Activated B cell treated with CpG ODN at 0.5 μM for 24 hours (primary cell): ENCODE data around the gene SNTB2. TPM values are rescaled to one million over a fixed set of nuclear protein-coding genes. Genes with fewer than 3 reads are reported as not detected.

Source experiments
- ATAC-seq: fragments of 200-7000 bp; cut with Tn5 transposase; one replicate; pipeline ENCODE4 v1.10.0; 2021; ENCODE audit warnings: low read depth, mild to moderate bottlenecking, moderate library complexity
- CTCF ChIA-PET: fragments of 350-600 bp; sonication (Branson Sonifier 250); formaldehyde crosslinking; loops from one replicate; lab custom pipeline; 2021; ENCODE audit warnings: antibody characterized with exemption; lab: Charles Lee
- POLR2A ChIA-PET: fragments of 350-600 bp; sonication (Branson Sonifier 250); formaldehyde crosslinking; loops from one replicate; lab custom pipeline; 2021; ENCODE audit warnings: antibody characterized with exemption; lab: Charles Lee
- DNase-seq: peaks from one replicate; pipeline ENCODE4 v3.0.0; 2022
- H3K27ac Mint-ChIP-seq: one replicate; pipeline ENCODE4 v1.8.0; 2020; ENCODE audit warnings: mixed read lengths
- H3K27me3 Mint-ChIP-seq: one replicate; pipeline ENCODE4 v1.8.0; 2021; ENCODE audit warnings: mixed read lengths
- H3K36me3 Mint-ChIP-seq: one replicate; pipeline ENCODE4 v1.8.0; 2021; ENCODE audit warnings: low read depth, mixed read lengths
- H3K4me1 Mint-ChIP-seq: one replicate; pipeline ENCODE4 v1.8.0; 2021; ENCODE audit warnings: mixed read lengths
- H3K4me3 Mint-ChIP-seq: one replicate; pipeline ENCODE4 v1.8.0; 2020; ENCODE audit warnings: mild to moderate bottlenecking, mixed read lengths
- H3K9me3 Mint-ChIP-seq: one replicate; pipeline ENCODE4 v1.8.0; 2020; ENCODE audit warnings: mixed read lengths
- CTCF ChIP-seq: fragments of 200-600 bp; IDR thresholded peaks from one replicate; pipeline ENCODE4 v1.8.0; 2022; ENCODE audit warnings: antibody characterized with exemption, mild to moderate bottlenecking
- intact Hi-C: fragments of 100-400 bp; cut with micrococcal nuclease; formaldehyde crosslinking; loops from one replicate; pipeline ENCODE4 v1.15.1; 2024
- total RNA-seq: library from RNA; stranded (reverse); gene quantifications from 2 replicates; pipeline ENCODE4 v1.2.3, GENCODE V29; 2022

SNTB2 gene
- total RNA-seq, 1 donor from 2014 or later: 7.7 TPM

- H3K27ac Mint-ChIP-seq: no peak overlapping the region
- ChIA-PET POLR2A (interaction anchor here (0.6 to 1.2 kb wide), 3 partner anchors 12 to 52 kb away, joined by 3 to 4 read pairs (median 3); no protein-coding TSS in a partner anchor), CTCF (no interaction called here)
- ATAC-seq (no peak), DNase-seq (no peak)
- no peaks in the 10 kb centered on the region for H3K27me3 Mint-ChIP-seq
- peaks cover 26% of the 10 kb centered on the region for H3K4me1 Mint-ChIP-seq
- TF ChIP-seq CTCF: no peak
- no peaks in the 10 kb centered on the region for H3K9me3 Mint-ChIP-seq
- intact Hi-C loops: no loop called here
- H3K4me3 Mint-ChIP-seq: no peak overlapping the region
- H3K36me3 Mint-ChIP-seq: peaks cover 84% of the 10 kb centered on the region
Measured at GRCh38 chr16:69324013-69324531, 137.1 kb downstream of the SNTB2 start.

- Mint-ChIP-seq H3K4me1 (peaks cover 33% of the 10 kb centered on the region), H3K4me3 (no peak overlapping the region), H3K9me3 (no peaks in the 10 kb centered on the region), H3K27ac (no peak overlapping the region), H3K27me3 (no peaks in the 10 kb centered on the region), H3K36me3 (peaks cover 80% of the 10 kb centered on the region)
- intact Hi-C loops: no loop called here
- no peak for DNase-seq
- no peak for TF ChIP-seq CTCF
- CTCF ChIA-PET: no interaction called here
- POLR2A ChIA-PET: interaction anchor here (0.7 to 1.2 kb wide), 3 partner anchors 51 to 933 kb away, joined by 3 to 5 read pairs (median 5); no protein-coding TSS in a partner anchor
- ATAC-seq: no peak
Measured at GRCh38 chr16:69324585-69325253, 137.8 kb downstream of the SNTB2 start.

- Mint-ChIP-seq H3K27ac (no peak overlapping the region), H3K4me1 (peaks cover 34% of the 10 kb centered on the region), H3K36me3 (peaks cover 74% of the 10 kb centered on the region), H3K27me3 (no peaks in the 10 kb centered on the region), H3K9me3 (no peaks in the 10 kb centered on the region), H3K4me3 (no peak overlapping the region)
- no peak for DNase-seq
- ChIA-PET CTCF (no interaction called here), POLR2A (interaction anchor here (0.7 kb wide), 1 partner anchor 932 kb away, joined by 5 read pairs; no protein-coding TSS in a partner anchor)
- no peak for TF ChIP-seq CTCF
- intact Hi-C loops: no loop called here
- ATAC-seq: no peak
Measured at GRCh38 chr16:69325784-69326171, 138.8 kb downstream of the SNTB2 start.

GRCh38 chr16:69326172-69326873, 139.4 kb downstream of the SNTB2 start:
- Mint-ChIP-seq H3K36me3 (peaks cover 69% of the 10 kb centered on the region), H3K27me3 (no peaks in the 10 kb centered on the region), H3K27ac (no peak overlapping the region), H3K4me3 (no peak overlapping the region), H3K9me3 (no peaks in the 10 kb centered on the region), H3K4me1 (peaks cover 36% of the 10 kb centered on the region)
- intact Hi-C loops: no loop called here
- ChIA-PET POLR2A (interaction anchor here (0.7 to 1.4 kb wide), 4 partner anchors 12 to 241 kb away, joined by 3 to 11 read pairs (median 5); no protein-coding TSS in a partner anchor), CTCF (no interaction called here)
- ATAC-seq (no peak), DNase-seq (no peak)
- TF ChIP-seq CTCF: no peak
